Measurements from ENCODE around the gene KLF6.

- TF ChIP-seq E2F3 (CRISPR knock-in tag; IDR thresholded peaks at IDR 0.05) (no peak), FOS (IDR thresholded peaks at IDR 0.05; ENCODE audit: extremely low read depth, insufficient read length) (peak; percentile 41), MAFK (IDR thresholded peaks at IDR 0.05; ENCODE audit: low read length) (peak; percentile 62), EZH2 (IDR thresholded peaks at IDR 0.05; ENCODE audit: borderline replicate concordance, low read depth, low read length) (no peak), CTCF (IDR thresholded peaks at IDR 0.05 in 2 of 3, conservative IDR thresholded peaks at IDR 0.05 in 1 of 3; ENCODE audit: insufficient read depth in 2 of 3, low read depth in 1 of 3, low read length in 3 of 3) (no peak), SMC3 (conservative IDR thresholded peaks at IDR 0.05; ENCODE audit: insufficient read depth, low read depth, low read length) (no peak), GTF2F1 (IDR thresholded peaks at IDR 0.05; ENCODE audit: low read depth, low read length) (no peak), POLR2AphosphoS2 (IDR thresholded peaks at IDR 0.05; ENCODE audit: low read length) (no peak), E4F1 (CRISPR knock-in tag; IDR thresholded peaks at IDR 0.05; ENCODE audit: borderline replicate concordance) (no peak)
Measured at GRCh38 chr10:3782451-3783315, 2.3 kb downstream of the KLF6 start.

Data from K562 (cell line).